ENCODE measurements around the gene LFNG. TPM values are rescaled to one million over a fixed set of nuclear protein-coding genes. Genes with fewer than 3 reads are reported as not detected.

The LFNG gene
- total RNA-seq = 10 to 100 TPM; 19.7 to 22.7 TPM

- CTCF ChIA-PET = interaction anchor here (1.1 kb wide), 1 partner anchor 11 kb away, joined by 4 read pairs; no protein-coding TSS in a partner anchor
- peak within 1 kb of the TSS; percentile 82 for H3K27ac Mint-ChIP-seq
- H3K9me3 Mint-ChIP-seq = no peaks in the 10 kb centered on the region
- no peaks in the 10 kb centered on the region for H3K27me3 Mint-ChIP-seq (ENCODE audit: low read depth)
- peak; percentile 77 for DNase-seq
- H3K4me1 Mint-ChIP-seq (ENCODE audit: low read depth) = peaks cover 38% of the 10 kb centered on the region
- peak within 1 kb of the TSS; percentile 94 for H3K4me3 Mint-ChIP-seq
- intact Hi-C loops (cut with micrococcal nuclease) = no loop called here
- no peaks in the 10 kb centered on the region for H3K36me3 Mint-ChIP-seq (ENCODE audit: low read depth)
These were observed at the start of gene LFNG for GRCh38 chr7:2519119-2519930. Gene LFNG, plus strand, starts transcription at chr7:2519774. Its CDS starts 88 bp downstream, at chr7:2519862.

- peaks cover 6% of the 10 kb centered on the region for H3K27me3 Mint-ChIP-seq (ENCODE audit: low read depth)
- CTCF ChIA-PET = interaction anchor here (0.8 to 4.9 kb wide), 8 partner anchors 12 to 184 kb away, joined by 3 to 71 read pairs (median 4); no protein-coding TSS in a partner anchor
- intact Hi-C loops (cut with micrococcal nuclease) = no loop called here
- no peak overlapping the region for H3K27ac Mint-ChIP-seq
- DNase-seq = no peak
- no peaks in the 10 kb centered on the region for H3K9me3 Mint-ChIP-seq
- H3K4me1 Mint-ChIP-seq (ENCODE audit: low read depth) = peaks cover 4% of the 10 kb centered on the region
- no peak overlapping the region for H3K4me3 Mint-ChIP-seq
- H3K36me3 Mint-ChIP-seq (ENCODE audit: low read depth) = no peaks in the 10 kb centered on the region
These were observed 49.2 kb upstream of the LFNG start for GRCh38 chr7:2470204-2471021.

GRCh38 chr7:2471022-2471329 lies 48.6 kb upstream of the LFNG start:
- CTCF ChIA-PET = interaction anchor here (0.8 to 4.9 kb wide), 5 partner anchors 13 to 138 kb away, joined by 3 to 71 read pairs (median 3); no protein-coding TSS in a partner anchor
- no peak overlapping the region for H3K27ac Mint-ChIP-seq
- H3K4me1 Mint-ChIP-seq (ENCODE audit: low read depth) = peaks cover 4% of the 10 kb centered on the region
- H3K27me3 Mint-ChIP-seq (ENCODE audit: low read depth) = peaks cover 6% of the 10 kb centered on the region
- no peaks in the 10 kb centered on the region for H3K36me3 Mint-ChIP-seq (ENCODE audit: low read depth)
- no peak overlapping the region for H3K4me3 Mint-ChIP-seq
- intact Hi-C loops (cut with micrococcal nuclease) = no loop called here
- no peak for DNase-seq
- H3K9me3 Mint-ChIP-seq = no peaks in the 10 kb centered on the region

GRCh38 chr7:2471396-2471795 lies 48.2 kb upstream of the LFNG start:
- peaks cover 4% of the 10 kb centered on the region for H3K4me1 Mint-ChIP-seq (ENCODE audit: low read depth)
- no peaks in the 10 kb centered on the region for H3K9me3 Mint-ChIP-seq
- H3K4me3 Mint-ChIP-seq = no peak overlapping the region
- peaks cover 6% of the 10 kb centered on the region for H3K27me3 Mint-ChIP-seq (ENCODE audit: low read depth)
- DNase-seq = no peak
- H3K36me3 Mint-ChIP-seq (ENCODE audit: low read depth) = no peaks in the 10 kb centered on the region
- no peak overlapping the region for H3K27ac Mint-ChIP-seq
- intact Hi-C loops (cut with micrococcal nuclease) = no loop called here
- CTCF ChIA-PET = interaction anchor here (0.8 to 4.9 kb wide), 3 partner anchors 12 to 64 kb away, joined by 3 to 71 read pairs (median 6); no protein-coding TSS in a partner anchor

- peaks cover 6% of the 10 kb centered on the region for H3K27me3 Mint-ChIP-seq (ENCODE audit: low read depth)
- H3K27ac Mint-ChIP-seq = no peak overlapping the region
- CTCF ChIA-PET = interaction anchor here (0.6 to 0.7 kb wide), 4 partner anchors 23 to 237 kb away, joined by 3 to 4 read pairs (median 3); no protein-coding TSS in a partner anchor
- DNase-seq = no peak
- no peaks in the 10 kb centered on the region for H3K9me3 Mint-ChIP-seq
- H3K36me3 Mint-ChIP-seq (ENCODE audit: low read depth) = no peaks in the 10 kb centered on the region
- no peak overlapping the region for H3K4me3 Mint-ChIP-seq
- intact Hi-C loops (cut with micrococcal nuclease) = no loop called here
- peaks cover 4% of the 10 kb centered on the region for H3K4me1 Mint-ChIP-seq (ENCODE audit: low read depth)
These were observed 46.8 kb upstream of the LFNG start for GRCh38 chr7:2472739-2473138.

- Mint-ChIP-seq H3K9me3 (no peaks in the 10 kb centered on the region), H3K36me3 (ENCODE audit: low read depth) (no peaks in the 10 kb centered on the region), H3K27ac (no peak overlapping the region), H3K4me3 (no peak overlapping the region), H3K4me1 (ENCODE audit: low read depth) (peaks cover 4% of the 10 kb centered on the region), H3K27me3 (ENCODE audit: low read depth) (peaks cover 6% of the 10 kb centered on the region)
- CTCF ChIA-PET = no interaction called here
- intact Hi-C loops (cut with micrococcal nuclease) = no loop called here
- no peak for DNase-seq
These were observed 45.9 kb upstream of the LFNG start for GRCh38 chr7:2473496-2474180.

GRCh38 chr7:2474224-2474623 lies 45.4 kb upstream of the LFNG start:
- Mint-ChIP-seq H3K9me3 (no peaks in the 10 kb centered on the region), H3K36me3 (ENCODE audit: low read depth) (no peaks in the 10 kb centered on the region), H3K4me3 (no peak overlapping the region), H3K27me3 (ENCODE audit: low read depth) (peaks cover 4% of the 10 kb centered on the region), H3K4me1 (ENCODE audit: low read depth) (no peaks in the 10 kb centered on the region), H3K27ac (no peak overlapping the region)
- DNase-seq = no peak
- intact Hi-C loops (cut with micrococcal nuclease) = no loop called here
- CTCF ChIA-PET = no interaction called here

- CTCF ChIA-PET = no interaction called here
- Mint-ChIP-seq H3K4me3 (no peak overlapping the region), H3K27me3 (ENCODE audit: low read depth) (peaks cover 4% of the 10 kb centered on the region), H3K9me3 (no peaks in the 10 kb centered on the region), H3K27ac (no peak overlapping the region), H3K4me1 (ENCODE audit: low read depth) (no peaks in the 10 kb centered on the region), H3K36me3 (ENCODE audit: low read depth) (no peaks in the 10 kb centered on the region)
- DNase-seq = no peak
- intact Hi-C loops (cut with micrococcal nuclease) = loop anchor here (5.0 kb wide), 2 partner anchors 52 to 82 kb away; partner anchors contain the start of genes BRAT1 and IQCE
These were observed 44.5 kb upstream of the LFNG start for GRCh38 chr7:2474813-2475677.

GRCh38 chr7:2475678-2476015 lies 43.9 kb upstream of the LFNG start:
- Mint-ChIP-seq H3K36me3 (ENCODE audit: low read depth) (no peaks in the 10 kb centered on the region), H3K9me3 (no peaks in the 10 kb centered on the region), H3K4me1 (ENCODE audit: low read depth) (no peaks in the 10 kb centered on the region), H3K27me3 (ENCODE audit: low read depth) (peaks cover 1% of the 10 kb centered on the region), H3K27ac (no peak overlapping the region), H3K4me3 (no peak overlapping the region)
- CTCF ChIA-PET = no interaction called here
- intact Hi-C loops (cut with micrococcal nuclease) = loop anchor here (5.0 kb wide), 2 partner anchors 52 to 82 kb away; partner anchors contain the start of genes BRAT1 and IQCE
- no peak for DNase-seq

- Mint-ChIP-seq H3K4me1 (ENCODE audit: low read depth) (no peaks in the 10 kb centered on the region), H3K9me3 (no peaks in the 10 kb centered on the region), H3K4me3 (no peak within 1 kb of the TSS), H3K36me3 (ENCODE audit: low read depth) (no peaks in the 10 kb centered on the region), H3K27ac (no peak within 1 kb of the TSS), H3K27me3 (ENCODE audit: low read depth) (no peaks in the 10 kb centered on the region)
- no peak for DNase-seq
- intact Hi-C loops (cut with micrococcal nuclease) = loop anchor here (5.0 kb wide), 2 partner anchors 51 to 81 kb away; partner anchors contain the start of genes BRAT1 and IQCE
- CTCF ChIA-PET = no interaction called here
These were observed 43.3 kb upstream of the LFNG start, which contains the start of gene GRIFIN for GRCh38 chr7:2476298-2476697. Gene GRIFIN, minus strand, starts transcription at chr7:2476398. Its CDS starts 15 bp downstream, at chr7:2476383.

- H3K9me3 Mint-ChIP-seq = no peaks in the 10 kb centered on the region
- no peaks in the 10 kb centered on the region for H3K36me3 Mint-ChIP-seq (ENCODE audit: low read depth)
- intact Hi-C loops (cut with micrococcal nuclease) = loop anchor here (1.0 to 5.0 kb wide), 3 partner anchors 50 to 91 kb away; partner anchors contain the start of genes BRAT1 and IQCE
- no peak overlapping the region for H3K4me3 Mint-ChIP-seq
- H3K27ac Mint-ChIP-seq = no peak overlapping the region
- no peak for DNase-seq
- no peaks in the 10 kb centered on the region for H3K4me1 Mint-ChIP-seq (ENCODE audit: low read depth)
- H3K27me3 Mint-ChIP-seq (ENCODE audit: low read depth) = no peaks in the 10 kb centered on the region
- CTCF ChIA-PET = interaction anchor here (0.5 kb wide), 1 partner anchor 457 kb away, joined by 3 read pairs; no protein-coding TSS in a partner anchor
These were observed 42.7 kb upstream of the LFNG start for GRCh38 chr7:2476776-2477446.
